NCI-H510A treated with DMSO at 0.1 percent for 48 hours (cell line): Measurements from ENCODE around the gene SLC23A1.
"Not testable (repeated sequence)": the region's sequence is repeated elsewhere in the genome, so short reads cannot be mapped to it uniquely, and the experiment has no call there.

Experiments
- DNase-seq: peaks from one replicate; lab custom pipeline; 2025; lab: John Stamatoyannopoulos, UW

SLC23A1 gene

GRCh38 chr5:139369181-139369580 is 13.9 kb downstream of the SLC23A1 start:
- DNase-seq, result no peak

DNA sequence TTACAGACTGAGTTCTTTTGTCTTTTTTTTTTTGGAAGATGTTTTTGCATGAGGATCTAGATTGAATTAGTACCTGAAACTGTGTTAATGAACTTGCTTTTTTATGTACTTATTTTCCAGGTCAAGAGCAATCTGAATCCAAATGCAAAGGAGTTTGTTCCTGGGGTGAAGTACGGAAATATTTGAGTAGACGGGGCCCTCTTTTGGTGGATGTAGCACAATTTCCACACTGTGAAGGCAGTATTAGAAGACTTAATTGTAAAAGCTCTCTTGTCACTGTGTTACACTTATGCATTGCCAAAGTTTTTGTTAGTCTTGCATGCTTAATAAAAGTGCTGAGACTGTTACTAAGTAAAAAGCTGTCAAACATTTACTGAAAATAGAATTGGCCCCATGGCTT is 14.5 kb downstream of the SLC23A1 start:
- DNase-seq, result no peak

GRCh38 chr5:139364466-139364865 is 18.6 kb downstream of the SLC23A1 start:
- DNase-seq, result no peak

DNA sequence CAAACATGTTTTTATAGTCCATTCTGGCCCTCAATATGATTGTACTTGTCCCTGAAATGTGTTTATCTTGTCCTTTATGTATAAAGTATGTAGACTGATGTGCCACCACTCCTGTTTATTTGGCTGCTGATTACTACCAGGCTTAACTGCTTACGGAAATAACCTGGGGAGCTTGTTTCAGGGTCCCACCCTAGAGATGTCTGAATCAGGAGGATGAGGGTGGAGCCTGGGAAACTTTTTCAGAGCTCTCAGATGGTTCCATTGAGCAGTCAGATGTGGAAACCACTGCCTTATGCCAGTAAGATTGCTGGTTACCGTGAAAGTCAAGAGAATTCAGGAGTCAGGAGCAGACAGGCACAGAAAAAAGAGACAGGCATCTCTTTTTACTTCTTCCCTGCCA is 19.2 kb downstream of the SLC23A1 start:
- DNase-seq, result no peak

DNA sequence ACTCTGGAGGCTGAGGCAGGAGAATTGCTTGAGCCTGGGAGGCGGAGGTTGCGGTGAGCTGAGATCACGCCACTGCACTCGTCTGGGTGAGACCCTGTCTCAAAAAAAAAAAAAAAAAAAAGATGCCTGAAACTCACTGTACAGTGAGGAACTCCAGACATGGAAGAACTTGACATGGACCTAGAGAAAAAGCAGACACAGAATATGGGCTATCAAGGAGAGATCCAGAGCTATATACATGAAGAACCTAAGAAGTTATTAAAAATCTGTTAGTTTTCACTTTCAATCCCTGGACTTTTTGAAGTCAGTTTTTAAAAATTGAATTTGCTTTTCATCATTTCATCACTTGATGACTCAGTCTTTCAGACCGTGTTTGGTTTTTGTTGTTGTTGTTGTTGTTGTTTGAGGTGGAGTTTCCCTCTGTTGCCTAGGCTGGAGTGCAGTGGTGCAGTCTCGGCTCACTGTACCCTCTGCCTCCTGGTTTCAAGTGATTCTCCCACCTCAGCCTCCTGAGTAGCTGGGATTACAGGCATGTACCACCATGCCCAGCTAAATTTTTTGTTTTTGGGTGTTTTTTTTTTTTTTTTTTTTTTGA is 21.2 kb downstream of the SLC23A1 start:
- DNase-seq, result no peak

GRCh38 chr5:139360384-139360783 is 22.7 kb downstream of the SLC23A1 start:
- DNase-seq, result no peak

DNA sequence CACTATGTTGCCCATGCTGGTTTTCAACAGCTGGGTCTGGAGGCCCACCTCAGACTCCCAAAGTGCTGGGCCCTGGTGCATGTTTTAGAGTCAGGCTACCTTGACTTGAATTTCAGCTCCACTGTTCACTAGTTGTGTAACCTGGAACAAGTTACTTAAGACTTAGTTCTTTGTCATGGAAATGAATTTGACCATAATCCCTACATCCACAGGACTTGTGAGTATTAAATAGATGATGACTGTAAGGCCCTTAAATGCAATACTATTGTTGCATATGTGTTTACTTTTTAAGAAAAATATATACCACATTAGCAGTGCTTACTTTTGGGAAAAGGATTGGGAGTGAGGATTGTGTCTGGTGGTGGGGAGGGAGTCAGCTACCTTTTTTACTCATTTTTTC is 25.0 kb downstream of the SLC23A1 start:
- DNase-seq, result no peak

GRCh38 chr5:139355900-139356299 is 27.2 kb downstream of the SLC23A1 start:
- not testable (repeated sequence) for DNase-seq

GRCh38 chr5:139354186-139354585 is 28.9 kb downstream of the SLC23A1 start:
- DNase-seq, result no peak

DNA sequence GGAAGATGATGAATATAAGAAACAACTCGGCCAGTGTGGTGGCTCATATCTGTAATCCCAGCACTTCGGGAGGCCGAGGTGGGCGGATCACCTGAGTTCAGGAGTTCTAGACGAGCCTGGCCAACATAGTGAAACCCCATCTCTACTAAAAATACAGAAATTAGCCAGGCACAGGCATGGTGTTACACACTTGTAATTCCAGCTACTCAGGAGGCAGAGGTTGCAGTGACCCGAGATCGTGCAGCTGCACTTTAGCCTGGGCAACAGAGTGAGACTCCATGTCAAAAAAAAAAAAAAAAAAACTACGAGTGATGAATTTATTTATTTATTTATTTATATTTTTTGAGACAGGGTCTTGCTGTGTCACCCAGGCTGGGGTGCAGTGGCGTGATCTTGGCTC is 35.2 kb downstream of the SLC23A1 start:
- DNase-seq, result not testable (repeated sequence)

GRCh38 chr5:139345442-139345841 is 37.7 kb downstream of the SLC23A1 start:
- DNase-seq, result not testable (repeated sequence)

DNA sequence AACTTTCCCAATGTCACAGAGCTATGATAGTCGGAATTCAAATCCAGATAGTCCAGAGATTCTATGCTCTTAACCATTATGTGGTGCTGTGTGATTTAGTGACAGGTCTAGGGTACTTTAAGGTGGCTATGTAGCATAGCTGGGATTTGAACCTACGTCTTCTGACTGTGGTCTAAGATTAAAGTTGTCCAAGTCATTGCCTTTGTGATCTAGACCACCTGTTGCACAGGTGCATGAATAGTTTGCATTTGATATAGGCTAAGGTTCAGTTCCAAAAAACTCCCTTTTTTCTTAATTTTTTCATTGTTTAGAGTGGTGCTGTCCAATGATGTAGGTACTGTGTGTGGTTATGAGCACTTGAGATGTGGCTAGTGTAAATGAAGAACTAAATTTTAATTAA is 38.9 kb downstream of the SLC23A1 start:
- DNase-seq, result no peak

- DNase-seq, result no peak
Measured at GRCh38 chr5:139343476-139343875, 39.6 kb downstream of the SLC23A1 start.

- DNase-seq, result no peak
Measured at GRCh38 chr5:139342423-139342723, 40.7 kb downstream of the SLC23A1 start.

GRCh38 chr5:139341689-139342422 is 41.2 kb downstream of the SLC23A1 start, which contains the start of gene PAIP2:
Gene PAIP2 (plus strand): TSS chr5:139341854. CDS start chr5:139363785, 21,931 bp downstream.
- DNase-seq, result peak; percentile 90

DNA sequence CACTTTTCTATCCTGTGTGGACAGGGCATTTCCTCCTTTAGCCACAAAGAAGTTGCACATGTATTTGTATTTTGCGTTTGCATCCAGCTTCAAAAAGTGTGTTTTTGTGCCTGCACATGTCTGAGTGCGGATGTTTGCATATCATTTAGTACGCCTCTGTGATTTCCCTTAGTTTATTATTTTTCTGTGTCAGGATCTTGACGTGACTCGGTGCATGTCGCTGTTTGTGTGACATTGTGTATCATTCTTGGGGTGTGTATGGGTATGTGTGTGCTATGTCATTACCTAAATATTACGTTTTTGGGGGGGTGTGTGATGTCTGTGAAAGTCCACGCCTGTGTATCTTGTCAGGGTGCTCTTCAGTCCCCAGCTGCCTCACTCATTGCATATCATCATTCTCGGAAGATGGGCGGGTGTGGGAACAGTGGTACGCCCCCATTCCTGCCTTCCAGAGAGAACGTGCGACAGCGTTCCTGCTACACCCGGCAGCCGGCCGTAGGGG is 41.9 kb downstream of the SLC23A1 start:
- DNase-seq, result no peak

DNA sequence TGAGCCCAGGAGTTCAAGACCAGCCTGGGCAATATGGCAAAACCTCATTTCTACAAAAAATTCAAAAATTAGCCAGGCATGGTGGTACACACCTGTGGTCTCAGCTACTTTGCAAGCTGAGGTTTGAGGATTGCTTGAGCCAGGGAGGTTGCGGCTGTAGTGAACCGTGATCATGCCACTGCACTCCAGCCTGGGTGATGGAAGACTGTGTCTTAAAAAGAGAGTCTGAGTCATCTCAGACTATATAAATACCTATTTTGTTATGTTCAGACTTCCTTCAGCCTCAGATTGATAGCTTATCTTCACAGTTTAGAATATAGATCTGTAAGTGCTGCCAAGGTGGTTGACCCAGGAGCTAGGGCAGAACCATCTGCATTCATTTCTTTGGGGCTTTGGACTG is 43.0 kb downstream of the SLC23A1 start:
- no peak for DNase-seq

DNA sequence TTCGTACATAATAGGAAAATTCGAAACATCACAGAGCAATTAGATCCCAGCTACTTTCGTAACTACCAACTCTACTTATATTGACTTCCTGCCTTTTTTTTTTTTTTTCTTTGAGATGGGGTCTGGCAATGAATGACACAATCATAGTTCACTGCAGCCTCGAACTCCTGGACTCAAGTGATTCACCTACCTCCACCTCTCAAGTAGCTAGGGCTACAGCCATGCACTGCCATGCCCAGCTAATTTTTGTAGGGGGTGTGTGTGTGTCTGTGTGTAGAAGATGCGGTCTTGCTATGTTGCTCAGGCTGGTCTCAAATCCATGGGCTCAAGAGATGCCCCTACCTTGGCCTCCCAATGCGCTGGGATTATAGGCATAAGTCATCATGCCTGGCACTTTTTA is 47.3 kb downstream of the SLC23A1 start:
- DNase-seq, result no peak
